GM12891 (cell line): ENCODE measurements around the gene PATZ1.

ENCODE experiments used
- PAX5 ChIP-seq: IDR thresholded peaks from 2 replicates; pipeline ENCODE4 v1.6.1; 2011; ENCODE audit warnings: low read length, moderate library complexity, mild to moderate bottlenecking; ENCODE audit not compliant: insufficient read depth, severe bottlenecking
- POLR2A ChIP-seq: IDR thresholded peaks from 2 replicates; pipeline ENCODE4 v1.6.1; 2011; ENCODE audit warnings: low read depth, low read length, control low read depth
- POLR2AphosphoS5 ChIP-seq: IDR thresholded peaks from 2 replicates; pipeline ENCODE4 v1.6.1; 2011; ENCODE audit warnings: low read depth, low read length, control low read depth
- SPI1 ChIP-seq: IDR thresholded peaks from 2 replicates; pipeline ENCODE4 v1.6.1; 2011; ENCODE audit warnings: low read depth, low read length, control low read depth
- TAF1 ChIP-seq: IDR thresholded peaks from 2 replicates; pipeline ENCODE4 v1.6.1; 2011; ENCODE audit warnings: low read depth, low read length, control low read depth

DNA sequence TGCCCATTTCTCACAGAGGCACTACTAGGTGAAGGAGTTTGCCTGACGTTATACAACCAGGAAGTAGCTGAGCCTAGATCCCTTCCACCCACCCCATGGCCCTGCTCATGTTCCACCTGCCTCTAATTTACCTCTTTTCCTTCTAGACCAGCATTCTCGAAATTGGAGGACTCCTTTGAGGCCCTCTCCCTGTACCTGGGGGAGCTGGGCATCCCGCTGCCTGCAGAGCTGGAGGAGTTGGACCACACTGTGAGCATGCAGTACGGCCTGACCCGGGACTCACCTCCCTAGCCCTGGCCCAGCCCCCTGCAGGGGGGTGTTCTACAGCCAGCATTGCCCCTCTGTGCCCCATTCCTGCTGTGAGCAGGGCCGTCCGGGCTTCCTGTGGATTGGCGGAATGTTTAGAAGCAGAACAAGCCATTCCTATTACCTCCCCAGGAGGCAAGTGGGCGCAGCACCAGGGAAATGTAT lies 68.0 kb downstream of the PATZ1 start:
- TF ChIP-seq POLR2A (no peak), TAF1 (no peak), POLR2AphosphoS5 (no peak), SPI1 (no peak), PAX5 (no peak)
